Measurements from ENCODE around the gene DCTN5.

DNA sequence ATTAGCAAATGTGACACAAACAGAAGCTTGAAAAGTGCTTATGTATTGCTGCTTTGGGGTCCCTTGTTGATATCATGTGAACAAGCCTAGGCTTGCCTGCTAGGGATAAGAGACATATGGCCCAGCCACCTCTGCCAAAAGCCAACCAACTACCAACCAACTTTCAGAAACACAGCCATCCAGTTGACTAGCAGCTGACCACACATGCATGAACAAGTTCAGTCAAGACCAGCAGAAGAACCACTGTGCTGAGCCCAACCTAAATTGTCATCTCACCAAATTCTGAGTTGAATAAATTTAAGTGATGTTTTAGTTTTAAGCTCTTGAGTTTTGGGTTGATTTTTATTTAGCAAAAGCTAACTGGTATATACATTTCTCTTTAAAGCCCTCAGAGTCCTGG is 68.3 kb downstream of the DCTN5 start:
- TF ChIP-seq POLR2AphosphoS5 (IDR thresholded peaks at IDR 0.05) (no peak), POLR2A (IDR thresholded peaks at IDR 0.05) (no peak)
